HCT116 (cell line): ENCODE results near the gene CNNM4. TPM values are rescaled to one million over a fixed set of nuclear protein-coding genes. Genes with fewer than 3 reads are reported as not detected.

Source experiments
- ATAC-seq: fragments of 200-7000 bp; cut with Tn5 transposase; 2 replicates; pipeline ENCODE4 v1.9.1; 2020; ENCODE audit warnings: mild to moderate bottlenecking, moderate library complexity
- BruUV-seq: library from RNA; stranded (reverse); fragments of 400-500 nt; replicated peaks from 2 replicates; lab custom pipeline; 2021; lab: Mats Ljungman, UMichigan
- CTCF ChIA-PET: fragments of 300-600 bp; sonication (Branson Sonifier 250); formaldehyde crosslinking; loops from one replicate; lab custom pipeline; 2021; ENCODE audit warnings: antibody characterized with exemption; lab: Charles Lee
- POLR2A ChIA-PET: fragments of 300-600, 350-600 bp; sonication (Branson Sonifier 250); formaldehyde crosslinking; loops from one replicate; lab custom pipeline; 2021; ENCODE audit warnings: antibody characterized with exemption; lab: Charles Lee
- RAD21 ChIA-PET, 2 experiments: fragments of 300-600 bp; sonication (Branson Sonifier 250); formaldehyde crosslinking; loops; one replicate each; lab custom pipeline; 2023; ENCODE audit warnings: low total read pairs in 2 of 2; ENCODE audit not compliant: uncharacterized antibody in 2 of 2, unreplicated experiment in 2 of 2, low non-redundant PET in 1 of 2; lab: Charles Lee
- DNase-seq: peaks from one replicate; pipeline ENCODE4 v3.0.0-alpha.2; 2010; ENCODE audit warnings: low read depth, low spot score
- H2AFZ ChIP-seq: fragments of 200-600 bp; shearing (Covaris generic), sonication (generic); 2 replicates; pipeline ENCODE4 v1.6.1; 2017; ENCODE audit warnings: low read depth, mixed run types, mixed read lengths, antibody characterized with exemption, low read length; ENCODE audit not compliant: poor library complexity, severe bottlenecking
- H3K27ac ChIP-seq: 2 replicates; pipeline ENCODE4 v1.5.1; 2012; ENCODE audit warnings: low read depth, low read length
- H3K27me3 ChIP-seq: fragments of 200-600 bp; sonication (generic); 2 replicates; pipeline ENCODE4 v1.6.1; 2016; ENCODE audit warnings: mixed run types, low read length, mixed read lengths; ENCODE audit not compliant: insufficient read depth
- H3K36me3 ChIP-seq, 2 experiments: fragments of 200-500 bp in 1 of 2; fragments of 200-600 bp in 1 of 2; sonication (Bioruptor generic) in 1 of 2; sonication (generic) in 1 of 2; 2 replicates each; pipeline versions ENCODE4 v1.5.1 to v1.6.1; 2014 to 2016; ENCODE audit warnings: low read length in 2 of 2, inconsistent platforms in 1 of 2, mixed read lengths in 1 of 2, mixed run types in 1 of 2; ENCODE audit not compliant: insufficient read depth in 2 of 2, control insufficient read depth in 1 of 2
- H3K4me1 ChIP-seq, 2 experiments: fragments of 200-600 bp in 1 of 2; sonication (generic) in 1 of 2; 2 replicates each; pipeline versions ENCODE4 v1.5.1 to v1.6.1; 2012 to 2017; ENCODE audit warnings: low read length in 2 of 2, inconsistent platforms in 1 of 2, mild to moderate bottlenecking in 1 of 2, mixed read lengths in 1 of 2, mixed run types in 1 of 2, moderate library complexity in 1 of 2; ENCODE audit not compliant: insufficient read depth in 2 of 2, control insufficient read depth in 1 of 2
- H3K4me2 ChIP-seq: fragments of 200-600 bp; sonication (generic); 2 replicates; pipeline ENCODE4 v1.6.1; 2017; ENCODE audit warnings: mixed run types, low read length, mixed read lengths
- H3K4me3 ChIP-seq, 2 experiments: fragments of 200-600 bp in 1 of 2; sonication (generic) in 1 of 2; replicated peaks in 1 of 2; 2 replicates each; pipeline ENCODE4 v1.5.1; 2011 to 2016; ENCODE audit warnings: low read length in 2 of 2, control low read depth in 1 of 2, low read depth in 1 of 2, mild to moderate bottlenecking in 1 of 2, mixed read lengths in 1 of 2, mixed run types in 1 of 2
- H3K79me2 ChIP-seq: fragments of 200-600 bp; sonication (generic); 2 replicates; pipeline ENCODE4 v1.6.1; 2017; ENCODE audit warnings: mild to moderate bottlenecking, mixed run types, low read length, moderate library complexity, mixed read lengths; ENCODE audit not compliant: insufficient read depth
- H3K9ac ChIP-seq: fragments of 200-600 bp; sonication (generic); 2 replicates; pipeline ENCODE4 v1.6.1; 2016; ENCODE audit warnings: low read length, mixed read lengths
- H3K9me2 ChIP-seq: fragments of 200-600 bp; sonication (generic), shearing (Covaris generic); 2 replicates; pipeline ENCODE4 v1.6.1; 2017; ENCODE audit warnings: mixed run types, mild to moderate bottlenecking, moderate library complexity; ENCODE audit not compliant: insufficient read depth
- H3K9me3 ChIP-seq, 2 experiments: fragments of 200-500 bp in 1 of 2; fragments of 200-600 bp in 1 of 2; sonication (Bioruptor generic) in 1 of 2; sonication (generic) in 1 of 2; 2 replicates each; pipeline ENCODE4 v1.6.1; 2014 to 2017; ENCODE audit warnings: low read length in 2 of 2, mixed read lengths in 2 of 2, inconsistent platforms in 1 of 2, low read depth in 1 of 2, mild to moderate bottlenecking in 1 of 2, mixed run types in 1 of 2, moderate library complexity in 1 of 2; ENCODE audit not compliant: control insufficient read depth in 1 of 2, insufficient read depth in 1 of 2
- H4K20me1 ChIP-seq: fragments of 200-600 bp; sonication (generic), shearing (Covaris generic); 2 replicates; pipeline ENCODE4 v1.6.1; 2017; ENCODE audit warnings: mixed run types, mild to moderate bottlenecking, moderate library complexity; ENCODE audit not compliant: insufficient read depth
- CBX3 ChIP-seq: IDR thresholded peaks from 2 replicates; pipeline ENCODE4 v1.6.1; 2012; ENCODE audit warnings: low read depth
- EGR1 ChIP-seq: IDR thresholded peaks from 2 replicates; pipeline ENCODE4 v1.6.1; 2012; ENCODE audit warnings: low read depth
- ELF1 ChIP-seq: IDR thresholded peaks from 2 replicates; pipeline ENCODE4 v1.6.1; 2012; ENCODE audit warnings: low read depth, borderline replicate concordance
- EZH2 ChIP-seq: fragments of 200-600 bp; sonication (generic); IDR thresholded peaks from 2 replicates; pipeline ENCODE4 v1.6.1; 2017; ENCODE audit warnings: antibody characterized with exemption, mixed run types
- EZH2phosphoT487 ChIP-seq: fragments of 200-600 bp; IDR thresholded peaks from 2 replicates; pipeline ENCODE4 v1.6.1; 2018; ENCODE audit warnings: antibody characterized with exemption, borderline replicate concordance
- FOSL1 ChIP-seq: IDR thresholded peaks from 2 replicates; pipeline ENCODE4 v1.6.1; 2012; ENCODE audit warnings: low read depth
- JUND ChIP-seq: IDR thresholded peaks from 2 replicates; pipeline ENCODE4 v1.6.1; 2012
- POLR2A ChIP-seq: IDR thresholded peaks from 2 replicates; pipeline ENCODE4 v1.7.0; 2011; ENCODE audit warnings: borderline replicate concordance; ENCODE audit not compliant: insufficient read depth, insufficient read length; ENCODE audit errors: extremely low read depth
- POLR2AphosphoS5 ChIP-seq: IDR thresholded peaks from 2 replicates; pipeline ENCODE4 v1.6.1; 2011; ENCODE audit warnings: mild to moderate bottlenecking, low read depth, low read length, moderate library complexity
- SIN3A ChIP-seq: IDR thresholded peaks from 2 replicates; pipeline ENCODE4 v1.6.1; 2012; ENCODE audit warnings: low read depth
- SP1 ChIP-seq: IDR thresholded peaks from 2 replicates; pipeline ENCODE4 v1.6.1; 2012; ENCODE audit warnings: low read depth
- TCF7L2 ChIP-seq: IDR thresholded peaks from 2 replicates; pipeline ENCODE4 v1.7.0; 2011; ENCODE audit warnings: borderline replicate concordance, inconsistent platforms; ENCODE audit not compliant: insufficient read depth, insufficient read length; ENCODE audit errors: extremely low read depth
- YY1 ChIP-seq: IDR thresholded peaks from 2 replicates; pipeline ENCODE4 v1.6.1; 2011; ENCODE audit warnings: low read length, low read depth, moderate library complexity, mild to moderate bottlenecking; ENCODE audit not compliant: insufficient replicate concordance; ENCODE audit errors: extremely low read depth
- ZFX ChIP-seq: fragments of 450-650 bp; IDR thresholded peaks from 2 replicates; pipeline ENCODE4 v1.6.1; 2017
- ZNF274 ChIP-seq: fragments of 200-500 bp; sonication (Bioruptor generic); IDR thresholded peaks from 2 replicates; pipeline ENCODE4 v1.6.1; 2014; ENCODE audit warnings: mild to moderate bottlenecking, low read depth, low read length, inconsistent platforms
- intact Hi-C: fragments of 100-400 bp; cut with micrococcal nuclease; formaldehyde crosslinking; loops from 2 replicates; pipeline ENCODE4 v1.10.0; 2022
- total RNA-seq: library from RNA; stranded (reverse); gene quantifications from one replicate; pipeline ENCODE4 v1.2.1, GENCODE V29; 2021; ENCODE audit not compliant: unreplicated experiment
- TF ChIP-seq, protein P1 (sequence below): IDR thresholded peaks from 2 replicates; pipeline ENCODE4 v1.6.1; 2012
- TF ChIP-seq, protein P2 (sequence below): IDR thresholded peaks from 2 replicates; pipeline ENCODE4 v1.6.1; 2012
- TF ChIP-seq, protein P3 (sequence below): IDR thresholded peaks from 2 replicates; pipeline ENCODE4 v1.6.1; 2012; ENCODE audit warnings: low read depth
- TF ChIP-seq, protein P4 (sequence below), 3 experiments: fragments of 200-600 bp in 1 of 3; sonication (generic) in 1 of 3; IDR thresholded peaks in 2 of 3; conservative IDR thresholded peaks in 1 of 3; 2 replicates each; pipeline ENCODE4 v1.5.1; 2012 to 2017; ENCODE audit warnings: low read depth in 2 of 3, low read length in 2 of 3, antibody characterized with exemption in 1 of 3, borderline replicate concordance in 1 of 3, control low read depth in 1 of 3, mild to moderate bottlenecking in 1 of 3, mixed read lengths in 1 of 3, mixed run types in 1 of 3, moderate library complexity in 1 of 3; ENCODE audit not compliant: insufficient read depth in 1 of 3

The CNNM4 gene
- total RNA-seq, 1 experiment from 2014 or later, result 7.9 TPM

DNA sequence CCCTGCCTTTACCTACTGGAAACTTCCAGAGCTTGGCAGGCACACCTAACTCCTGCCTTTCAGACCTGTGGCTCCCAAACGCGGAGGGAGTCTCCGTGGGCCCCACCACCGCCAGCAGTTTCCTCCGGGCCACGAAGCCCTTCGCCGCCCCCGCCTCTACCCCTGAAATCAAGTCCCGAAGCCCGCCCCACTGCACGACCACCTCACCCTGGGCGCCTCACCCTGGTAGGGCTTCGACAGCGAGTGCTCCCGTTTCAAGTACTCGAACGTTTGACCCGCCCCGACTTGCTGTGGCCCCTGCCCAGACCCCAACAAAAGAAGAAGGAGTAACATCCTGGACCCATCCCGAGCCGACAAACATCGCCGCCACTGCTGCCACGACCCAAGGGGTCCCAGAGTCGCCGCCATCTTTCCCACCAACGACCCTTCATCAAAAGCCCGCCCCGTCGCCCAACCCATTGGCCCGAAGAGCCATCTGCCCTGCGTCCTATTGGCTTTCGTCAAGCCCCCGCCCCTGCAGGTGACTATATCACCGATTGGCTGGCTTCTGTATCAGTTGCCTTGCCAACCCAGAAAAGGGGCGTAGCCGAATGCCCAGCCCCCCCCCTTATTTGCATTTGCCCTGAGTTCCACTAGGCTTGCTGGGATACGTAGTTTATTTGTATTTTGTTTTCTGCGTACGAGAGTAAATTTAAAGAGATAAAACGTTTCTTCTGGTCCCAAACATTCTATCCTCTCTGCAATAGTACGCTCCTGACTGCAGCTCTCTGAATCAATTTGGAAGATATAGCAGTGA, 20.9 kb upstream of the CNNM4 start, which contains the start of gene LMAN2L:
LMAN2L (minus strand) TSS at position 432 of the 796 bp plus-strand sequence; CDS start at position 408, 24 bp downstream.
- Histone ChIP-seq H2AFZ (peak within 1 kb of the TSS; percentile 95), H3K9ac (peak within 1 kb of the TSS; percentile 78), H3K27ac (peak within 1 kb of the TSS; percentile 41), H3K79me2 (peaks cover 27% of the 10 kb centered on the region), H3K4me1 (peaks cover 2 to 9% of the 10 kb centered on the region in 2 experiments; a peak in 3 of 4 replicates), H3K4me2 (peak within 1 kb of the TSS; percentile 90), H4K20me1 (0 out of 2 replicates have a peak, but pooled peaks cover 2% of the 10 kb centered on the region), H3K27me3 (no peaks in the 10 kb centered on the region), H3K9me2 (no peaks in the 10 kb centered on the region), H3K4me3 (peak within 1 kb of the TSS; percentile 91 to 95), H3K9me3 (no peaks in the 10 kb centered on the region), H3K36me3 (peaks cover 7 to 15% of the 10 kb centered on the region in 2 experiments; a peak in 2 of 4 replicates)
- intact Hi-C loops, result no loop called here
- peak; percentile 90 for DNase-seq
- no TSS peak for BruUV-seq
- ChIA-PET RAD21 (no interaction called here), POLR2A (no interaction called here), CTCF (no interaction called here)
- peak; percentile 100 for ATAC-seq
- TF ChIP-seq, protein P1, sequence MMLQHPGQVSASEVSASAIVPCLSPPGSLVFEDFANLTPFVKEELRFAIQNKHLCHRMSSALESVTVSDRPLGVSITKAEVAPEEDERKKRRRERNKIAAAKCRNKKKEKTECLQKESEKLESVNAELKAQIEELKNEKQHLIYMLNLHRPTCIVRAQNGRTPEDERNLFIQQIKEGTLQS, result no peak
- no peak for TF ChIP-seq EGR1
- no peak for TF ChIP-seq CBX3
- TF ChIP-seq ELF1, result no peak
- TF ChIP-seq, protein P2, sequence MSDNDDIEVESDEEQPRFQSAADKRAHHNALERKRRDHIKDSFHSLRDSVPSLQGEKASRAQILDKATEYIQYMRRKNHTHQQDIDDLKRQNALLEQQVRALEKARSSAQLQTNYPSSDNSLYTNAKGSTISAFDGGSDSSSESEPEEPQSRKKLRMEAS, result peak; percentile 57; the same call in 1 of the 2 replicates
- TF ChIP-seq JUND, result no peak
- no peak; the same call in 1 of the 2 replicates for TF ChIP-seq ZFX
- TF ChIP-seq SIN3A, result no peak
- no peak for TF ChIP-seq ZNF274
- no peak for TF ChIP-seq FOSL1
- TF ChIP-seq TCF7L2, result peak; percentile 18
- TF ChIP-seq, protein P3, sequence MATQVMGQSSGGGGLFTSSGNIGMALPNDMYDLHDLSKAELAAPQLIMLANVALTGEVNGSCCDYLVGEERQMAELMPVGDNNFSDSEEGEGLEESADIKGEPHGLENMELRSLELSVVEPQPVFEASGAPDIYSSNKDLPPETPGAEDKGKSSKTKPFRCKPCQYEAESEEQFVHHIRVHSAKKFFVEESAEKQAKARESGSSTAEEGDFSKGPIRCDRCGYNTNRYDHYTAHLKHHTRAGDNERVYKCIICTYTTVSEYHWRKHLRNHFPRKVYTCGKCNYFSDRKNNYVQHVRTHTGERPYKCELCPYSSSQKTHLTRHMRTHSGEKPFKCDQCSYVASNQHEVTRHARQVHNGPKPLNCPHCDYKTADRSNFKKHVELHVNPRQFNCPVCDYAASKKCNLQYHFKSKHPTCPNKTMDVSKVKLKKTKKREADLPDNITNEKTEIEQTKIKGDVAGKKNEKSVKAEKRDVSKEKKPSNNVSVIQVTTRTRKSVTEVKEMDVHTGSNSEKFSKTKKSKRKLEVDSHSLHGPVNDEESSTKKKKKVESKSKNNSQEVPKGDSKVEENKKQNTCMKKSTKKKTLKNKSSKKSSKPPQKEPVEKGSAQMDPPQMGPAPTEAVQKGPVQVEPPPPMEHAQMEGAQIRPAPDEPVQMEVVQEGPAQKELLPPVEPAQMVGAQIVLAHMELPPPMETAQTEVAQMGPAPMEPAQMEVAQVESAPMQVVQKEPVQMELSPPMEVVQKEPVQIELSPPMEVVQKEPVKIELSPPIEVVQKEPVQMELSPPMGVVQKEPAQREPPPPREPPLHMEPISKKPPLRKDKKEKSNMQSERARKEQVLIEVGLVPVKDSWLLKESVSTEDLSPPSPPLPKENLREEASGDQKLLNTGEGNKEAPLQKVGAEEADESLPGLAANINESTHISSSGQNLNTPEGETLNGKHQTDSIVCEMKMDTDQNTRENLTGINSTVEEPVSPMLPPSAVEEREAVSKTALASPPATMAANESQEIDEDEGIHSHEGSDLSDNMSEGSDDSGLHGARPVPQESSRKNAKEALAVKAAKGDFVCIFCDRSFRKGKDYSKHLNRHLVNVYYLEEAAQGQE, result no peak
- TF ChIP-seq POLR2A, result peak; percentile 78
- no peak for TF ChIP-seq EZH2phosphoT487
- TF ChIP-seq EZH2, result no peak
- peak; percentile 90 for TF ChIP-seq POLR2AphosphoS5
- TF ChIP-seq, protein P4, sequence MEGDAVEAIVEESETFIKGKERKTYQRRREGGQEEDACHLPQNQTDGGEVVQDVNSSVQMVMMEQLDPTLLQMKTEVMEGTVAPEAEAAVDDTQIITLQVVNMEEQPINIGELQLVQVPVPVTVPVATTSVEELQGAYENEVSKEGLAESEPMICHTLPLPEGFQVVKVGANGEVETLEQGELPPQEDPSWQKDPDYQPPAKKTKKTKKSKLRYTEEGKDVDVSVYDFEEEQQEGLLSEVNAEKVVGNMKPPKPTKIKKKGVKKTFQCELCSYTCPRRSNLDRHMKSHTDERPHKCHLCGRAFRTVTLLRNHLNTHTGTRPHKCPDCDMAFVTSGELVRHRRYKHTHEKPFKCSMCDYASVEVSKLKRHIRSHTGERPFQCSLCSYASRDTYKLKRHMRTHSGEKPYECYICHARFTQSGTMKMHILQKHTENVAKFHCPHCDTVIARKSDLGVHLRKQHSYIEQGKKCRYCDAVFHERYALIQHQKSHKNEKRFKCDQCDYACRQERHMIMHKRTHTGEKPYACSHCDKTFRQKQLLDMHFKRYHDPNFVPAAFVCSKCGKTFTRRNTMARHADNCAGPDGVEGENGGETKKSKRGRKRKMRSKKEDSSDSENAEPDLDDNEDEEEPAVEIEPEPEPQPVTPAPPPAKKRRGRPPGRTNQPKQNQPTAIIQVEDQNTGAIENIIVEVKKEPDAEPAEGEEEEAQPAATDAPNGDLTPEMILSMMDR (IDR thresholded peaks at IDR 0.05 in 2 of 3, conservative IDR thresholded peaks at IDR 0.05 in 1 of 3; ENCODE audit: borderline replicate concordance in 1 of 3, insufficient read depth in 1 of 3, low read depth in 2 of 3, low read length in 2 of 3), result no peak
- TF ChIP-seq YY1, result peak; percentile 94
- peak; percentile 95 for TF ChIP-seq SP1
